Inferior parietal cortex (tissue), 1 donor: Measurements from ENCODE around the gene CDK15.
"Not testable (repeated sequence)": the region's sequence is repeated elsewhere in the genome, so short reads cannot be mapped to it uniquely, and the experiment has no call there.

Source experiments
- DNase-seq: peaks from one replicate; pipeline ENCODE4 v3.0.0-alpha.2; 2016; ENCODE audit errors: extremely low spot score

CDK15 gene

GRCh38 chr2:201828220-201828619 lies 21.9 kb downstream of the CDK15 start:
- DNase-seq, result no peak

- DNase-seq, result no peak
These were observed 24.3 kb downstream of the CDK15 start for GRCh38 chr2:201830666-201831065.

- no peak for DNase-seq
These were observed 25.1 kb downstream of the CDK15 start for GRCh38 chr2:201831469-201831868.

- DNase-seq, result no peak
These were observed 27.4 kb downstream of the CDK15 start for GRCh38 chr2:201833781-201834180.

GRCh38 chr2:201835066-201835465 lies 28.7 kb downstream of the CDK15 start:
- no peak for DNase-seq

GRCh38 chr2:201837391-201837790 lies 31.1 kb downstream of the CDK15 start:
- no peak for DNase-seq

- DNase-seq, result no peak
These were observed 31.6 kb downstream of the CDK15 start for GRCh38 chr2:201837824-201838431.

- no peak for DNase-seq
These were observed 33.4 kb downstream of the CDK15 start for GRCh38 chr2:201839727-201840126.

GRCh38 chr2:201840726-201841125 lies 34.4 kb downstream of the CDK15 start:
- DNase-seq, result no peak

GRCh38 chr2:201842131-201842860 lies 36.0 kb downstream of the CDK15 start:
- DNase-seq, result no peak

- DNase-seq, result not testable (repeated sequence)
These were observed 38.6 kb downstream of the CDK15 start for GRCh38 chr2:201844922-201845321.

GRCh38 chr2:201847481-201847880 lies 41.1 kb downstream of the CDK15 start:
- DNase-seq, result no peak

- DNase-seq, result no peak
These were observed 46.1 kb downstream of the CDK15 start for GRCh38 chr2:201852462-201852861.

- no peak for DNase-seq
These were observed 46.6 kb downstream of the CDK15 start for GRCh38 chr2:201852878-201853415.

- no peak for DNase-seq
These were observed 48.0 kb downstream of the CDK15 start for GRCh38 chr2:201854221-201854801.

- no peak for DNase-seq
These were observed 48.5 kb downstream of the CDK15 start for GRCh38 chr2:201854841-201855240.

- no peak for DNase-seq
These were observed 49.0 kb downstream of the CDK15 start for GRCh38 chr2:201855356-201855755.

GRCh38 chr2:201857326-201857725 lies 51.0 kb downstream of the CDK15 start:
- DNase-seq, result no peak

GRCh38 chr2:201858281-201859184 lies 52.2 kb downstream of the CDK15 start:
- no peak for DNase-seq

GRCh38 chr2:201859949-201860348 lies 53.6 kb downstream of the CDK15 start:
- no peak for DNase-seq

- DNase-seq, result peak; percentile 90
These were observed 54.3 kb downstream of the CDK15 start for GRCh38 chr2:201860636-201861066.

GRCh38 chr2:201862843-201863242 lies 56.5 kb downstream of the CDK15 start:
- DNase-seq, result no peak
